B cell (primary cell): Measurements from ENCODE around the gene GFAP. TPM values are rescaled to one million over a fixed set of nuclear protein-coding genes. Genes with fewer than 3 reads are reported as not detected.
"Not testable (repeated sequence)": the region's sequence is repeated elsewhere in the genome, so short reads cannot be mapped to it uniquely, and the experiment has no call there.

Experiments used
- ATAC-seq: fragments of 200-7000 bp; cut with Tn5 transposase; one replicate; pipeline ENCODE4 v1.10.0; 2021; ENCODE audit warnings: low read depth, mild to moderate bottlenecking, moderate number of reproducible peaks, moderate library complexity
- CTCF ChIA-PET: fragments of 350-600 bp; sonication (Branson Sonifier 250); formaldehyde crosslinking; loops from one replicate; lab custom pipeline; 2021; ENCODE audit warnings: antibody characterized with exemption, inconsistent platforms; lab: Charles Lee
- POLR2A ChIA-PET: fragments of 350-600 bp; sonication (Branson Sonifier 250); formaldehyde crosslinking; loops from one replicate; lab custom pipeline; 2021; ENCODE audit warnings: antibody characterized with exemption; lab: Charles Lee
- DNase-seq: peaks from one replicate; pipeline ENCODE4 v3.0.0; 2013
- H2AFZ ChIP-seq: 2 replicates; pipeline ENCODE4 v1.6.1; 2012; ENCODE audit warnings: mild to moderate bottlenecking, low read depth, low read length; ENCODE audit not compliant: insufficient read depth, poor library complexity, severe bottlenecking
- H3K27ac ChIP-seq, 2 donors: 1 replicate in 1 of 2; 2 replicates in 1 of 2; pipeline ENCODE4 v1.5.1; 2012 to 2013; ENCODE audit warnings: low read length in 2 of 2, mild to moderate bottlenecking in 2 of 2, moderate library complexity in 1 of 2
- H3K27me3 ChIP-seq, 4 experiments: fragments of 200-600 bp in 1 of 4; sonication (generic) in 1 of 4; replicated peaks in 1 of 4; 1 replicate in 2 of 4; 2 replicates in 2 of 4; pipeline versions ENCODE4 v1.6.1 to v1.7.0; 2013 to 2016; ENCODE audit warnings: low read length in 3 of 4, mild to moderate bottlenecking in 2 of 4, mixed read lengths in 1 of 4, moderate library complexity in 1 of 4; ENCODE audit not compliant: insufficient read depth in 4 of 4, control insufficient read depth in 3 of 4; ENCODE audit errors: control extremely low read depth in 1 of 4
- H3K36me3 ChIP-seq, 2 experiments: replicated peaks in 1 of 2; 1 replicate in 1 of 2; 2 replicates in 1 of 2; pipeline versions ENCODE4 v1.6.1 to v1.7.1; 2013; ENCODE audit warnings: low read length in 1 of 2; ENCODE audit not compliant: insufficient read depth in 2 of 2, control insufficient read depth in 1 of 2; ENCODE audit errors: control extremely low read depth in 1 of 2, extremely low read depth in 1 of 2
- H3K4me1 ChIP-seq, 2 donors: fragments of 200-600 bp in 1 of 2; sonication (generic) in 1 of 2; 1 replicate in 1 of 2; 2 replicates in 1 of 2; pipeline versions ENCODE4 v1.5.1 to v1.6.1; 2013 to 2017; ENCODE audit warnings: low read length in 2 of 2; ENCODE audit not compliant: control insufficient read depth in 2 of 2, insufficient read depth in 2 of 2
- H3K4me2 ChIP-seq: replicated peaks from 2 replicates; pipeline ENCODE3; 2012; ENCODE audit warnings: mild to moderate bottlenecking, low read depth, low read length; ENCODE audit not compliant: poor library complexity, severe bottlenecking
- H3K4me3 ChIP-seq, 5 experiments: fragments of 200-600 bp in 1 of 5; sonication (generic) in 1 of 5; 1 replicate in 3 of 5; 2 replicates in 2 of 5; pipeline versions ENCODE4 v1.5.1 to v1.7.0; 2011 to 2016; ENCODE audit warnings: low read length in 4 of 5, mild to moderate bottlenecking in 4 of 5, low read depth in 2 of 5, control low read depth in 1 of 5, moderate library complexity in 1 of 5; ENCODE audit not compliant: insufficient read depth in 1 of 5; ENCODE audit errors: control extremely low read depth in 1 of 5, extremely low read depth in 1 of 5
- H3K79me2 ChIP-seq: fragments of 200-600 bp; sonication (generic); one replicate; pipeline ENCODE4 v1.6.0; 2016; ENCODE audit warnings: low read length; ENCODE audit not compliant: control insufficient read depth, insufficient read depth
- H3K9ac ChIP-seq: fragments of 200-600 bp; sonication (generic); 2 replicates; pipeline ENCODE4 v1.6.1; 2017; ENCODE audit warnings: mild to moderate bottlenecking, low read length, moderate library complexity
- H3K9me3 ChIP-seq, 3 donors: one replicate each; pipeline versions ENCODE4 v1.6.1 to v1.7.1; 2013; ENCODE audit warnings: low read length in 2 of 3; ENCODE audit not compliant: control insufficient read depth in 2 of 3, insufficient read depth in 1 of 3; ENCODE audit errors: control extremely low read depth in 1 of 3
- H4K20me1 ChIP-seq: 2 replicates; pipeline ENCODE4 v1.6.0; 2012; ENCODE audit warnings: mild to moderate bottlenecking, low read length; ENCODE audit not compliant: insufficient read depth, control insufficient read depth, poor library complexity, severe bottlenecking
- H3K27ac Mint-ChIP-seq: one replicate; pipeline ENCODE4 v1.8.0; 2021; ENCODE audit warnings: mixed read lengths
- H3K27me3 Mint-ChIP-seq: one replicate; pipeline ENCODE4 v1.8.0; 2021; ENCODE audit warnings: mixed read lengths
- H3K4me1 Mint-ChIP-seq: one replicate; pipeline ENCODE4 v1.8.0; 2021; ENCODE audit warnings: mixed read lengths
- H3K4me3 Mint-ChIP-seq: one replicate; pipeline ENCODE4 v1.8.0; 2021; ENCODE audit warnings: mixed read lengths
- H3K9me3 Mint-ChIP-seq: one replicate; pipeline ENCODE4 v1.8.0; 2022; ENCODE audit warnings: mixed read lengths; ENCODE audit not compliant: insufficient read depth
- CTCF ChIP-seq: fragments of 200-600 bp; IDR thresholded peaks from one replicate; pipeline ENCODE4 v1.8.0; 2022; ENCODE audit warnings: antibody characterized with exemption, mild to moderate bottlenecking
- EZH2 ChIP-seq: IDR thresholded peaks from 2 replicates; pipeline ENCODE4 v1.6.1; 2012; ENCODE audit warnings: borderline replicate concordance, low read depth, mild to moderate bottlenecking, moderate library complexity, low read length; ENCODE audit not compliant: insufficient read depth, poor library complexity, severe bottlenecking
- WGBS: methylation state at CpG from one replicate; pipeline ENCODE4 v1.1.5; 2013; ENCODE audit warnings: missing lambda C conversion rate; ENCODE audit not compliant: insufficient coverage; 5-methylcytosine and 5-hydroxymethylcytosine counted together
- intact Hi-C: fragments of 100-400 bp; cut with micrococcal nuclease; formaldehyde crosslinking; loops from one replicate; pipeline ENCODE4 v1.10.0; 2022
- polyA plus RNA-seq: library from polyadenylated mRNA; depleted of rRNA; stranded (reverse); fragments of >200 nt; gene quantifications from 2 replicates; pipeline ENCODE4 v1.2.3, GENCODE V29; 2012
- total RNA-seq, 2 donors: library from RNA; stranded (reverse); fragments of 120-200 nt in 1 of 2; gene quantifications; 1 replicate in 1 of 2; 2 replicates in 1 of 2; pipeline versions ENCODE4 v1.2.3 to v1.2.4, GENCODE V29; 2013 to 2022

Gene GFAP
- total and polyA plus RNA-seq, 2 donors (not counting 1 experiment from before 2014, with no cell fraction given): not detected

DNA sequence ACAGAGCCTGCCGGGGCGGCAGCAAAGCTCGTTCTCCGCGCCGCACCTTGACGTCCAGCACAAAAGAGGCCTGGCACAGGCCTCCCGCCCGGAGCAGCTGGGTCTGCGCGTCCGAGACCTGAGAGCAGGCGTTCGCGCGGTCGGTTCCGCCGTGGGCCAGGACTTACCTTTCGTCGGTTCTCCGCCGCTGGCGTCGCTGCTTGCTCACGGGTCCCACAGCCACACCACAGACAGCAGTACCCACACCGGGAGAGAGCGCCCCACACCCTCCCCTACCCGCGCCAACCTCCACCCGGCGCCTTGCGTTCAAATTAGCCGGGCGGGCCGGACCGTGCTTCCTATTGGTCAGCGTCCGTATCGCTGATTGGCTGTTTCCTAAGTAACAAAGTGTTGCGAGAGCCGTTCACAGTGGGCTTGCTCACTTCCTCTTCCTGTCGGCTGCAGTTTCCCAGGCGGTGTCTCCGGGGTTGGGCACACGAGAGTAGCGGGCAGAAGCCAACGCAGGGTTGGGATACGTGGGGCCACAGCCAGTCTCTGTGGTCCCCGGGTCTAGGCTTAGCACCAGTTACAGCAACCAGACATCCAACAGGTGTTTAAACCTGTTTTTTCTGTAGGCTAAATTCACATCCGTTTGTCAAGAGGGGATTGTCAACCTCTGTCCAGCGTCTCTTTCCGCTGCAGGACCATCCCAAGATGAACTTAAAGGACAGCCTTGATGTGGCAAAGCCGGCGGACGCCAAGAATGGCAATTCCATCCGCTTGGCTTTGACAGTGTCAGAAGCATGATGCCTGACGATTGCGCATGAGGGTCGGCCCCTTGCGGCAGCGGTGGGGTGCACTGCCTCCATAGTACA, 32.4 kb upstream of the GFAP start, which contains the start of gene KIF18B:
TSS of gene KIF18B (minus strand) at position 313 of the 854 bp plus-strand sequence. CDS start 11,429 bp downstream, outside the sequence.
- Histone ChIP-seq H3K4me2 (peak within 1 kb of the TSS; percentile 97), H4K20me1 (no peaks in the 10 kb centered on the region), H3K27me3 (peaks cover 0 to 4% (median 4%) of the 10 kb centered on the region in 4 experiments), H3K4me1 (peaks cover 7 to 15% of the 10 kb centered on the region in 2 donors), H3K4me3 (peak within 1 kb of the TSS; percentile 62 to 79 (median 67)), H3K36me3 (no peaks in the 10 kb centered on the region), H3K9ac (peak within 1 kb of the TSS; percentile 65), H3K9me3 (no peaks in the 10 kb centered on the region), H3K79me2 (peaks cover 36% of the 10 kb centered on the region), H2AFZ (peak within 1 kb of the TSS; percentile 79), H3K27ac (peak within 1 kb of the TSS; percentile 56 to 64)
- Mint-ChIP-seq H3K27ac (peak within 1 kb of the TSS; percentile 95), H3K4me3 (peak within 1 kb of the TSS; percentile 99), H3K4me1 (peaks cover 8% of the 10 kb centered on the region), H3K27me3 (peaks cover 6% of the 10 kb centered on the region), H3K9me3 (no peaks in the 10 kb centered on the region)
- no peak for TF ChIP-seq CTCF
- TF ChIP-seq EZH2: no peak
- ATAC-seq (peak; percentile 98), DNase-seq (peak; percentile 91)
- POLR2A ChIA-PET: no interaction called here
- CTCF ChIA-PET: no interaction called here
- intact Hi-C loops: loop anchor here (1.0 kb wide), 4 partner anchors 21 to 188 kb away; partner anchors contain the start of genes ACBD4, C1QL1, EFTUD2 and NMT1
- WGBS: 3% methylated on average over 62 of the region's 62 CpGs

- H3K4me2 ChIP-seq, intact Hi-C loops, POLR2A ChIA-PET, H3K27me3 Mint-ChIP-seq, H3K4me1 Mint-ChIP-seq, H3K27me3 ChIP-seq, H3K9me3 ChIP-seq, H3K4me3 Mint-ChIP-seq, H2AFZ ChIP-seq, H4K20me1 ChIP-seq, H3K27ac ChIP-seq, H3K9me3 Mint-ChIP-seq, H3K9ac ChIP-seq, H3K4me3 ChIP-seq, H3K27ac Mint-ChIP-seq, DNase-seq, H3K36me3 ChIP-seq, ATAC-seq, CTCF ChIA-PET: not testable (repeated sequence)
- H3K79me2 ChIP-seq: peaks cover 49% of the 10 kb centered on the region
- 100% methylated on average over 8 of the region's 10 CpGs for WGBS
- H3K4me1 ChIP-seq: peaks cover 7 to 15% of the 10 kb centered on the region in 2 donors
Observed at GRCh38 chr17:44945652-44946051, 30.4 kb upstream of the GFAP start.
